ENCODE measurements around the gene TAMM41.

DNA sequence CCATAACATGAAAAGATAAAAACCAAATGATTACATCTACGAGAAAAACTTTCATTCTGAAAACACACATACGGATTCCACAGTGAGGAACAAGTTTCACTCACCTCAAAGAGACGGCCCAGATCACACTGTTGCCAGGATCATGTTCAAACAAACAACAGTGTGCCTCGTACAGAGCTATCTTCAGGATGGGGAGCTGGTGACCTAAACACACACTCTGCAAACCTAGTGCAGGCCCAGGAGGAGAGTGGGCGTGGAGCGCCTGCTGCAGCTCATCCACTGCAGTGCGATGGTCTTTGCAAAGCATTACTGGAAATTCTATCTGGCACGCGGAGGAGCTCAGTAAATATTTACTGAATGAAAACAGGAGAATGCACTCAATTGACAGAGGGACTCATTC, 38.5 kb downstream of the TAMM41 start:
- TF ChIP-seq POLR2AphosphoS5 (IDR thresholded peaks at IDR 0.05; ENCODE audit: borderline replicate concordance, low read depth, low read length) (no peak), EZH2 (IDR thresholded peaks at IDR 0.05) (no peak)
